Uterus (tissue), 2 donors: ENCODE measurements around the gene NUP210.

Experiments
- POLR2A ChIP-seq, 2 donors: fragments of 450-650 bp; IDR thresholded peaks; one replicate each; pipeline ENCODE4 v1.6.1; 2016; ENCODE audit warnings: antibody characterized with exemption in 2 of 2, mild to moderate bottlenecking in 1 of 2, moderate library complexity in 1 of 2
- TF ChIP-seq, protein P1 (sequence below), 4 experiments: fragments of 200-600 bp in 2 of 4; fragments of 450-650 bp in 2 of 4; sonication (generic) in 2 of 4; IDR thresholded peaks; one replicate each; pipeline ENCODE4 v1.5.1; 2016 to 2019; ENCODE audit warnings: antibody characterized with exemption in 4 of 4, mild to moderate bottlenecking in 2 of 4, moderate library complexity in 1 of 4

GRCh38 chr3:13301286-13301987 is 118.7 kb downstream of the NUP210 start:
- TF ChIP-seq, protein P1, sequence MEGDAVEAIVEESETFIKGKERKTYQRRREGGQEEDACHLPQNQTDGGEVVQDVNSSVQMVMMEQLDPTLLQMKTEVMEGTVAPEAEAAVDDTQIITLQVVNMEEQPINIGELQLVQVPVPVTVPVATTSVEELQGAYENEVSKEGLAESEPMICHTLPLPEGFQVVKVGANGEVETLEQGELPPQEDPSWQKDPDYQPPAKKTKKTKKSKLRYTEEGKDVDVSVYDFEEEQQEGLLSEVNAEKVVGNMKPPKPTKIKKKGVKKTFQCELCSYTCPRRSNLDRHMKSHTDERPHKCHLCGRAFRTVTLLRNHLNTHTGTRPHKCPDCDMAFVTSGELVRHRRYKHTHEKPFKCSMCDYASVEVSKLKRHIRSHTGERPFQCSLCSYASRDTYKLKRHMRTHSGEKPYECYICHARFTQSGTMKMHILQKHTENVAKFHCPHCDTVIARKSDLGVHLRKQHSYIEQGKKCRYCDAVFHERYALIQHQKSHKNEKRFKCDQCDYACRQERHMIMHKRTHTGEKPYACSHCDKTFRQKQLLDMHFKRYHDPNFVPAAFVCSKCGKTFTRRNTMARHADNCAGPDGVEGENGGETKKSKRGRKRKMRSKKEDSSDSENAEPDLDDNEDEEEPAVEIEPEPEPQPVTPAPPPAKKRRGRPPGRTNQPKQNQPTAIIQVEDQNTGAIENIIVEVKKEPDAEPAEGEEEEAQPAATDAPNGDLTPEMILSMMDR (IDR thresholded peaks at IDR 0.05), result no peak
- TF ChIP-seq POLR2A (IDR thresholded peaks at IDR 0.05), result no peak
